Measurements from ENCODE around the gene CCDC70. TPM values are rescaled to one million over a fixed set of nuclear protein-coding genes. Genes with fewer than 3 reads are reported as not detected.

The CCDC70 gene
- total RNA-seq, 1 donor from 2014 or later, result not detected

DNA sequence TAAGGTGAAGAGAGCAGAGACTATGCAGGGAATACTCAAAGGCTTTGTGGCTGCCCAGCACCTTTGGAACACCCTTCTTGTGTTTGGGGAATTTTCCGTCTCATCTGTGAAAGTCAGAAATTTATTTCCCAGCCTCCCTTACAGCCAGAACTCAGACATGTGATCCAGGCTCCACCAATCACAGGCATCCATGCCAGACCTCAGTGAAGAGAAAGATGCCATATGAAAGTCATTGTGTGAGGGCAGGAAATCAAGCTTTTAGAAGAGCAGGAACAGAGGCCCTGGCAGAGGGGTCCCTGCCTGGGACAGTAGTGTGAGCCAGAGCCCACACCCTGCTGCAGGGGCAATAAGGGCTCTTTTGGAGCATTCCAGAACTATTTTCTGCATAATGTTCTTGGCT, 12.1 kb downstream of the CCDC70 start:
- FAIRE-seq, result no peak

DNA sequence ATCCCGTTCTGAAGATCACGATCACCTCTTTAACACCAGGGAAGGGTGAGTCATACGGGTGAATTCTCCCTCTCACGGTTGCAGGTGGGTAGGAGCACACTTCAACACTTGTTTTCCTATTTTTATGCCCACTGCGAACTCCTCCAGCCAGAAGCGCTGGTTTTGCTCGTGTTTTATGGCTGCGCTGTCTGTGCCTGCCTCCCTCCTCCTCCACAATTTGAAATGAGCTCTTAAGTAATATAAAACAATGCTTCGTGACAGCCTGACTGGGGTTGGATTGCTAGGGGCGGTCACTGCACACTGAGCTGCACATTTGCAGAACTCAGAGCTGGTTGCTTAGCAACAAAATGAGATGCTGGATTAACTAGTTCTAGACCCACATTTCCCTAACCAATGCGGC, 12.9 kb downstream of the CCDC70 start:
- Histone ChIP-seq H3K27me3 (ENCODE audit: control insufficient read depth, insufficient read depth, low read length) (peaks cover 6% of the 10 kb centered on the region), H3K4me3 (ENCODE audit: low read depth, low read length) (no peak overlapping the region), H3K36me3 (ENCODE audit: control insufficient read depth, insufficient read depth, low read length) (no peaks in the 10 kb centered on the region)
- FAIRE-seq (no peak), DNase-seq (ENCODE audit: low read depth) (no peak)
- TF ChIP-seq, protein P1, sequence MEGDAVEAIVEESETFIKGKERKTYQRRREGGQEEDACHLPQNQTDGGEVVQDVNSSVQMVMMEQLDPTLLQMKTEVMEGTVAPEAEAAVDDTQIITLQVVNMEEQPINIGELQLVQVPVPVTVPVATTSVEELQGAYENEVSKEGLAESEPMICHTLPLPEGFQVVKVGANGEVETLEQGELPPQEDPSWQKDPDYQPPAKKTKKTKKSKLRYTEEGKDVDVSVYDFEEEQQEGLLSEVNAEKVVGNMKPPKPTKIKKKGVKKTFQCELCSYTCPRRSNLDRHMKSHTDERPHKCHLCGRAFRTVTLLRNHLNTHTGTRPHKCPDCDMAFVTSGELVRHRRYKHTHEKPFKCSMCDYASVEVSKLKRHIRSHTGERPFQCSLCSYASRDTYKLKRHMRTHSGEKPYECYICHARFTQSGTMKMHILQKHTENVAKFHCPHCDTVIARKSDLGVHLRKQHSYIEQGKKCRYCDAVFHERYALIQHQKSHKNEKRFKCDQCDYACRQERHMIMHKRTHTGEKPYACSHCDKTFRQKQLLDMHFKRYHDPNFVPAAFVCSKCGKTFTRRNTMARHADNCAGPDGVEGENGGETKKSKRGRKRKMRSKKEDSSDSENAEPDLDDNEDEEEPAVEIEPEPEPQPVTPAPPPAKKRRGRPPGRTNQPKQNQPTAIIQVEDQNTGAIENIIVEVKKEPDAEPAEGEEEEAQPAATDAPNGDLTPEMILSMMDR (IDR thresholded peaks at IDR 0.05; ENCODE audit: insufficient read depth, low read length, severe bottlenecking), result no peak

More for the DNA sequence above, 12.1 kb downstream of the CCDC70 start:
- H3K27me3 ChIP-seq (ENCODE audit: control insufficient read depth, insufficient read depth, low read length), result peaks cover 6% of the 10 kb centered on the region
- TF ChIP-seq, protein P1 (IDR thresholded peaks at IDR 0.05; ENCODE audit: insufficient read depth, low read length, severe bottlenecking), result no peak
- no peak overlapping the region for H3K4me3 ChIP-seq (ENCODE audit: low read depth, low read length)
- no peaks in the 10 kb centered on the region for H3K36me3 ChIP-seq (ENCODE audit: control insufficient read depth, insufficient read depth, low read length)
- no peak for DNase-seq (ENCODE audit: low read depth)

DNA sequence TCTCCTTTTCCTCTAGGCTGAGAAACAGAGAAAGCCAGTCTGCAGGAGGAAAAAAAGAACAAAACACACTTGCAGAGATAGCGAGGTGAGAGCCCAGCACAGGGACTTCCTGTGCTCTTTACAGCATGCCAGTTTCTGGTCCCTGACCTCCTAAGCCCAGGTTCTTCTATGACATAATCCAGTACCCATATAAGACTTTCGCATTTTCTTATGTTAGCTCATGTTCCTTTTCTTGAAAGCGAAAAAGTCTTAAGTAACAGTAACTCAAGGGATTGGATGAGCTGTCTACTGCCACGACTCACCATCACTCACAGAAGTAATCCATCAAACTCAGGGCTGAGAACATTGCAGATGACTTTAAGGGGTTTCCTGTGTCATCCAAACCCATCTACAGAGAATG, 17.4 kb downstream of the CCDC70 start:
- DNase-seq (ENCODE audit: low read depth), result no peak
- no peak for FAIRE-seq
- TF ChIP-seq, protein P1 (IDR thresholded peaks at IDR 0.05; ENCODE audit: insufficient read depth, low read length, severe bottlenecking), result no peak
- Histone ChIP-seq H3K4me3 (ENCODE audit: low read depth, low read length) (no peak overlapping the region), H3K27me3 (ENCODE audit: control insufficient read depth, insufficient read depth, low read length) (peaks cover 6% of the 10 kb centered on the region), H3K36me3 (ENCODE audit: control insufficient read depth, insufficient read depth, low read length) (no peaks in the 10 kb centered on the region)

DNA sequence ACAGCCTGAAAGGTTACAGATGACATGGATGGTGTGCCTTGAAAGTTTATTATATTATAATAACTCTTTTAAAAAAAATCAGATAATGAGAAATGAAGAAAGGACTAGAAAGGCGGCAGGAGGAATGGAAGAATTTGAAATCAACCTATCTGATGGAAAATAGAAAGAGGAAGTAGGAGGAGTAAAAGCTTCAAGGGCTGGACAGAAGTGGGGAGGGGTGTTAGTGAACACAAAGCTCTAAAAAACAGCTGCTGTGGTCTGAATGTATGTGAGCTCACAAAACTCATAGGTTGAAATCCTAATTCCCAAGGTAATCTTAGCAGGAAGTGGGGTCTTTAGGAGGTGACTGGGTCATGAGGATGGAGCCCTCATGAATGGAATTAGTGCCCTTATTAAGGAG, 19.5 kb downstream of the CCDC70 start:
- TF ChIP-seq, protein P1 (IDR thresholded peaks at IDR 0.05; ENCODE audit: insufficient read depth, low read length, severe bottlenecking), result no peak
- no peaks in the 10 kb centered on the region for H3K36me3 ChIP-seq (ENCODE audit: control insufficient read depth, insufficient read depth, low read length)
- peaks cover 2% of the 10 kb centered on the region for H3K27me3 ChIP-seq (ENCODE audit: control insufficient read depth, insufficient read depth, low read length)
- DNase-seq (ENCODE audit: low read depth) (no peak), FAIRE-seq (no peak)
- no peak overlapping the region for H3K4me3 ChIP-seq (ENCODE audit: low read depth, low read length)

DNA sequence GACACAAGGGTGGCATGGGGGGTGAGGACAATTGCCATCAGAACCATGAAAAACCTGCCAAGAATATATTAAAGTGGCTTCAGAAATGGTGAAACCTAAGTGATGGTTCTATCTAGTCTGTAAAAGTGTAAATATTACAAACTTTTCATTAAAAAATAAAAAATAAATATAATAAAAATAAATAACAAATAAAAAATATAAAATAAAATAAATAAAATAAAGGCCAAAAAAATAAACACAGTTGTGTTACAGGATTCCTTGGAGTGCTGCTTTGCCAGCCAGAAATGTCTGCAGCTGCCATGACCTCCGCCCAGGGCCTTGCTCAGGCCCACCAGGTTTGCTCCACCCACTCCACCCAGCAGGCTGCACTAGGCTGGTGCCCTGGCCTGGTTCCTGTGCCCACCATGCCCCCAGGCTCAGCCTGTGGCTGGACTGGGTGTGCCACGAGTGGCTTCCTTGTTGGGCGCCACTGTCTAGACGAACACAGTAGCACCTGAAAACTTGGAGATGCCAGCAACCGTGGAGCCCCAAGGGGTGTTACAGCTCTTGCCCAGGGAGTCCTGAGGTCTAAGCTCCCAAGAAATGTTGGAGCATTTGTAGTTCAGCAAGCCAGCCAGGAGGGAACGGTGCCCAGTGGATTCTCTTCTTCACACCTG, 20.9 kb downstream of the CCDC70 start:
- H3K27me3 ChIP-seq (ENCODE audit: control insufficient read depth, insufficient read depth, low read length), result no peaks in the 10 kb centered on the region
- TF ChIP-seq, protein P1 (IDR thresholded peaks at IDR 0.05; ENCODE audit: insufficient read depth, low read length, severe bottlenecking), result no peak
- no peak overlapping the region for H3K4me3 ChIP-seq (ENCODE audit: low read depth, low read length)
- H3K36me3 ChIP-seq (ENCODE audit: control insufficient read depth, insufficient read depth, low read length), result no peaks in the 10 kb centered on the region
- no peak for DNase-seq (ENCODE audit: low read depth)
- FAIRE-seq, result no peak

DNA sequence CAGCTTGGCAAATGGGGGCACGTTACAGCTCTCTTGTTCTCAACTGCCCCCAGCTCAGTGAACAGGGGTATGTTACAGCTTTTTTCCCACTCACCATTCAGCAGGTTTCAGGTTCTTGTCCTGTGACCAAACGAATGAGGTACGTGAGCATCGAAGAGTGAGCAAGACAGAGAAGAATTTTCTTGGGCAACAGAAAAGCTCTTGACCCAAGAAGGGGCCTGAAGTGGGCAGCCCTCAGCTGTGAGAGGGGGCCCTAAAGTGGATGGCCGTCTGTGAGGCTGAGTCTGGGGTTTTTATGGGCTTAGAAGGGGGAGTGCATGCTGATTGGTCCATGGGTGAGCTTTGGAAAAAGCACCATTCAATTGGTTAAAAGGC, 21.4 kb downstream of the CCDC70 start:
- TF ChIP-seq, protein P1 (IDR thresholded peaks at IDR 0.05; ENCODE audit: insufficient read depth, low read length, severe bottlenecking), result no peak
- H3K36me3 ChIP-seq (ENCODE audit: control insufficient read depth, insufficient read depth, low read length), result no peaks in the 10 kb centered on the region
- H3K4me3 ChIP-seq (ENCODE audit: low read depth, low read length), result no peak overlapping the region
- DNase-seq (ENCODE audit: low read depth) (no peak), FAIRE-seq (no peak)
- H3K27me3 ChIP-seq (ENCODE audit: control insufficient read depth, insufficient read depth, low read length), result no peaks in the 10 kb centered on the region
